ENCODE results near the gene TMC3.
"Not testable (repeated sequence)": the region's sequence is repeated elsewhere in the genome, so short reads cannot be mapped to it uniquely, and the experiment has no call there.

The TMC3 gene

DNA sequence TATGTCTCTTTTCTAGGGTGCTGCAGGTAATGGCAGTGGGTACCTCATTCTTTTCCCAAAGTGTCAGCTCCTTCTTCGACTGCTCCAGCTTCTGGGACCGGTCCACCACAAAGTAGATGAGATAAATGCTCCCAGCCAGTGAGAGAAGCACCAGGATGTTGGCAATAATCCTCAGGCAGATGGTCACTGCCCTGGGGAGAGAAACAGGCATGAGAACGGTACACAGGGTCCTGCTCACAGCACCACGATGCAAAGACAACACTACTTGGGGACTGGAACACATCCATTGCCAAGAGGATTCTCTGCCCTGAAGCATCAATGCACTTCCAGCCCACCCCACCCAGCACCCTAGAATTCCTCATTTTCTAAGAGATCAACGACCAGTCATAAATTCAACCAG is 22.4 kb downstream of the TMC3 start:
- TF ChIP-seq, protein P1, sequence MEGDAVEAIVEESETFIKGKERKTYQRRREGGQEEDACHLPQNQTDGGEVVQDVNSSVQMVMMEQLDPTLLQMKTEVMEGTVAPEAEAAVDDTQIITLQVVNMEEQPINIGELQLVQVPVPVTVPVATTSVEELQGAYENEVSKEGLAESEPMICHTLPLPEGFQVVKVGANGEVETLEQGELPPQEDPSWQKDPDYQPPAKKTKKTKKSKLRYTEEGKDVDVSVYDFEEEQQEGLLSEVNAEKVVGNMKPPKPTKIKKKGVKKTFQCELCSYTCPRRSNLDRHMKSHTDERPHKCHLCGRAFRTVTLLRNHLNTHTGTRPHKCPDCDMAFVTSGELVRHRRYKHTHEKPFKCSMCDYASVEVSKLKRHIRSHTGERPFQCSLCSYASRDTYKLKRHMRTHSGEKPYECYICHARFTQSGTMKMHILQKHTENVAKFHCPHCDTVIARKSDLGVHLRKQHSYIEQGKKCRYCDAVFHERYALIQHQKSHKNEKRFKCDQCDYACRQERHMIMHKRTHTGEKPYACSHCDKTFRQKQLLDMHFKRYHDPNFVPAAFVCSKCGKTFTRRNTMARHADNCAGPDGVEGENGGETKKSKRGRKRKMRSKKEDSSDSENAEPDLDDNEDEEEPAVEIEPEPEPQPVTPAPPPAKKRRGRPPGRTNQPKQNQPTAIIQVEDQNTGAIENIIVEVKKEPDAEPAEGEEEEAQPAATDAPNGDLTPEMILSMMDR (IDR thresholded peaks at IDR 0.05; ENCODE audit: control insufficient read depth, extremely low read depth, insufficient read depth) = no peak
- no peak for DNase-seq (ENCODE audit: low read depth)
- no peak overlapping the region for H3K4me3 ChIP-seq (ENCODE audit: low read depth, low read length)

DNA sequence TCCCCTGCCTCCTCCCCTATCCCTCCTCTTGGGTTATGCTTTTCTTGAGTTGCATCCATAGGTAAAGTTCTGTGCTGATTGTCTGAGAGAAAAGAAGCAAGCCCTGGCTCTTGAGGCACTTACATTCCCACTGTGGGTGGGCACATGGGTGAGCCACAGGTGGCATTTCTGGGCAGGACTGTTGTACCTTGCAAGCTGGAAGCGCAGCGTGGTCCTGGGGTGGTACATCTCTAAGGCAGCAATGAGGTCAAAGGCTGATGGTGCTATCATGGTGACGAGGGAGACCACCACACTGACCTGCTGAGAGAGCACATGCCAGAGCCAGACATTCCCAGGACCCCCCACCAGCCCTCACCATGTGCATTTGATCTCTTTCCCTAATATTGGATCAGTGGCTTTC is 24.7 kb downstream of the TMC3 start:
- TF ChIP-seq, protein P1 (IDR thresholded peaks at IDR 0.05; ENCODE audit: control insufficient read depth, extremely low read depth, insufficient read depth) = no peak
- H3K4me3 ChIP-seq (ENCODE audit: low read depth, low read length) = no peak overlapping the region
- no peak for DNase-seq (ENCODE audit: low read depth)

DNA sequence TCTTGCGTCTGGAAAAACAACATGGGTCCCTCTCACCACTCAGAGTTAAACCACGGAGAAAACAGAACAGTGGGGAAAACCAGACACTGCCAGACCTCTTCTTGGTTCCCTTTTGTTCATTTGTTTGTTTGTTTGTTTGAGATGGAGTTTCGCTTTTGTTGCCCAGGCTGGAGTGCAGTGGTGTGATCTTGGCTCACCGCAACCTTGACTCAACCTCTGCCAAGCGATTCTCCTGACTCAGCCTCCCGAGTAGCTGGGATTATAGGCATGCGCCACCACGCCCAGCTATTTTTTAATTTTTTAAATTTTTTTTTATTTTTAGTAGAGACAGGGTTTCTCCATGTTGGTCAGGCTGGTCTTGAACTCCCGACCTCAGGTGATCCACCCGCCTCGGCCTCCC is 25.3 kb downstream of the TMC3 start:
- not testable (repeated sequence) for H3K4me3 ChIP-seq (ENCODE audit: low read depth, low read length); DNase-seq (ENCODE audit: low read depth)

DNA sequence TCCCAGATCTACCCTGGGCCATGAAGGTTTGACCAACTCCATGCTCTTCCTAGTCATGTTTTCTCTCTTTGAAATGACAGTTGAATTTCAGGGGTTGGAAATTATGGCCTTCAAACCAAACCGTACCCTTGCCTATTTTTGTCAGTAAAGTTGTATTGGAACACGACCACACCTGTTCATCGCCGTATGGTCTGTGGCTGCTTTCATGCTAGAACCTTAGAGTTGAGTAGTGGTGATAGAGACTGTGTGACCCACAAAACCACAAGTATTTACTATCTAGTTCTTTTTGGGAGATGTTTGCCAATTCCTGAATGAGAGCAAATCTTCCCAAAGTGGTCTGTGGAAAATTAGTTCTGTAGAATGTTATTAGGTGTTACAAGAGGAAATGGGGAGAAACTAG is 26.1 kb downstream of the TMC3 start:
- H3K4me3 ChIP-seq (ENCODE audit: low read depth, low read length) = no peak overlapping the region
- no peak for DNase-seq (ENCODE audit: low read depth)
- TF ChIP-seq, protein P1 (IDR thresholded peaks at IDR 0.05; ENCODE audit: control insufficient read depth, extremely low read depth, insufficient read depth) = no peak

DNA sequence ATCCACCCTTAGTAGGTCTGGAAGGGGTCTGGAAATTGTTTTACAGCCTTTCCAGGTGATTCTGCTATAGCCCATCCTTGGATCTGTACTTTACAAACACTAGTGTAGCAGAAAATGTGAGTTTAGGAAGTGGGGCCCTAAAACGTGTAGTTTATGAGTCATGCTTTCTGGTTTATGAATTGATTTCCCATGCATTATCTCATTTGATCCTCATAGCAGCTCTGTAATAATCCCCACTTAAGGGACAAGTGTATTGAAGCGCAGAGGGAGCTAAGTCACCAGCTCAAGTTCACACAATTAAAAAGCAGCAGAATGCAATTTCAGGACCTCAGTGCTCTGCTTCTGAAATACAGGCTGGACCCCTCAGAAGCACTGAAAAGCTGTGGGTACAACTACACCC is 27.4 kb downstream of the TMC3 start:
- TF ChIP-seq, protein P1 (IDR thresholded peaks at IDR 0.05; ENCODE audit: control insufficient read depth, extremely low read depth, insufficient read depth) = no peak
- no peak overlapping the region for H3K4me3 ChIP-seq (ENCODE audit: low read depth, low read length)
- no peak for DNase-seq (ENCODE audit: low read depth)

DNA sequence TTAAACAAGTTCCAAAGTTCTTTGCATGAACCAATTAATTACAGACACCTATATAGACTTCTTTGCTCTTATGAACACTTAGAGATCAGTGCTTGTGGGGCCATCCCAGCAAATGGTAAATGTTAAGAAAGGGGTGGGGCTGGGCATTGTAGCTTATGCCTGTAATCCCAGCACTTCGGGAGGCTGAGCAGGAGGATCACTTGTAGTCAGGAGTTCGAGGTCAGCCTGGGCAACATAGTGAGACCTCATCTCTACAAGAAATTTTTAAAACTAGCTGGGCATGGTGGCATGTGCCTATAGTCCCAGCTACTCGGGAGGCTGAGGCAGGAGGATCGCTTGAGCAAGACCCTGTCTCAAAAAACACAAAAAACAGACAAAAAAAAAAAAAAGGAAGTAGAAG is 30.6 kb downstream of the TMC3 start:
- TF ChIP-seq, protein P1 (IDR thresholded peaks at IDR 0.05; ENCODE audit: control insufficient read depth, extremely low read depth, insufficient read depth) = no peak

DNA sequence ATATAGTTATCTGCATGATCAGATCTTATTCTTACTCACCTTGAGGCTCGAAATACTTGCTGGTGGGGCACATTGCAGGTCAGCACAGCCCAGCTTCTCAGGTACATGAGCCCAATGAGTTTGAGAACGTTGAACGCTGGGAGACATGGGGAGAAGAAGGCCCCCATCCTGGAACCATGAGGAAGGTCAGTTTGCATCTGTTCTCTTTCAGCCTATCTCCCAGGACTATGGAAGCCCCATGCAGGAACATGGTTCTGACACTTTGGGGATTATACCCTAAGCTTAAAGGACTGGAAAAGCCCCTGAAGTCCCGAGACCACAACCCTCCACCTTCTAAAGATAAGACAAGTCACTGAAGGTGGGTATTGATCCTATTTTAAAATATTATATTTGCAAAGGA is 32.7 kb downstream of the TMC3 start:
- DNase-seq (ENCODE audit: low read depth) = no peak
- TF ChIP-seq, protein P1 (IDR thresholded peaks at IDR 0.05; ENCODE audit: control insufficient read depth, extremely low read depth, insufficient read depth) = no peak
- no peak overlapping the region for H3K4me3 ChIP-seq (ENCODE audit: low read depth, low read length)

More for the DNA sequence above, 30.6 kb downstream of the TMC3 start:
- no peak overlapping the region for H3K4me3 ChIP-seq (ENCODE audit: low read depth, low read length)
- no peak for DNase-seq (ENCODE audit: low read depth)
